Measurements from ENCODE around the gene FER. TPM values are rescaled to one million over a fixed set of nuclear protein-coding genes. Genes with fewer than 3 reads are reported as not detected.

The FER gene
- polyA plus RNA-seq, 3 donors, result 2.4 to 14.7 (median 6.2) TPM

DNA sequence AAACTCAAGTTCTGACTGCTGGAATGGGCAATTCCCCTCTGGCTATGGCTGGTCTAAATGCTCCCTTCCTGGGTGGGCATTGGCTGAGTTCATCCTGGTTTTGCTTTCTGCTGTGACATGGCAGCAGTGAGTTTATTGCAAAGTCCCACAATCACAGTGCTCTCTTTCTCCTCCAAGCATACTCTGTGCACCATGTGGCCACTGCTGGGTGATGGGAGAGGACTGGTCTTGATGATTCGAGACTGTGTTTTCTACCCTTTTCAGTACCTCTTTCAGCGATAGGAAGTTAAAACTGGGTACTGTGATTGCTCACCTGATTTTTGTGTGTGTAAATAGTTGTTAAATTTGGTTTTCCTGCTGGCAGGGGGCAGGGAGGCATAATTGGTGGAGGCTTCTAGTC, 49.7 kb downstream of the FER start:
- H3K4me3 Mint-ChIP-seq, result no peak overlapping the region
- peak overlapping the region in 4 of 7 donors; percentile 24 to 58 (median 54) for H3K27ac Mint-ChIP-seq
- H3K9me3 Mint-ChIP-seq, result peaks cover 0 to 4% (median 2%) of the 10 kb centered on the region in 7 donors
- Histone ChIP-seq H3K79me2 (ENCODE audit: insufficient read depth, low read length) (no peaks in the 10 kb centered on the region), H4K20me1 (ENCODE audit: insufficient read depth, low read length) (no peaks in the 10 kb centered on the region), H3K4me3 (replicated peaks in 1 of 3; ENCODE audit: low read depth in 2 of 3, low read length in 3 of 3) (no peak overlapping the region), H3K9ac (ENCODE audit: insufficient read depth, low read length, poor library complexity, severe bottlenecking) (no peak overlapping the region), H3K9me3 (replicated peaks in 1 of 2; ENCODE audit: control insufficient read depth in 1 of 2, insufficient read depth in 1 of 2, low read length in 2 of 2) (peaks cover 0 to 3% of the 10 kb centered on the region in 2 donors), H3K27ac (ENCODE audit: low read depth in 1 of 2, low read length in 2 of 2) (peak overlapping the region in 1 of 2 donors; percentile 16), H2AFZ (ENCODE audit: insufficient read depth, low read depth, low read length, poor library complexity, severe bottlenecking) (no peak overlapping the region), H3K36me3 (replicated peaks in 1 of 2; ENCODE audit: control insufficient read depth in 1 of 2, insufficient read depth in 2 of 2, low read length in 2 of 2) (no peaks in the 10 kb centered on the region), H3K27me3 (ENCODE audit: control insufficient read depth in 2 of 2, insufficient read depth in 2 of 2, low read length in 2 of 2) (no peaks in the 10 kb centered on the region), H3K4me1 (ENCODE audit: control insufficient read depth in 1 of 2, insufficient read depth in 2 of 2, low read length in 2 of 2) (peaks cover 9 to 18% of the 10 kb centered on the region in 2 donors), H3K4me2 (replicated peaks; ENCODE audit: extremely low read depth, low read length, poor library complexity, severe bottlenecking) (no peak overlapping the region)
- peaks cover 22% of the 10 kb centered on the region for H3K4me1 Mint-ChIP-seq
- 80% methylated on average over 1 of the region's 2 CpGs for WGBS (ENCODE audit: insufficient coverage)
- DNase-seq, result no peak
- TF ChIP-seq, protein P1, sequence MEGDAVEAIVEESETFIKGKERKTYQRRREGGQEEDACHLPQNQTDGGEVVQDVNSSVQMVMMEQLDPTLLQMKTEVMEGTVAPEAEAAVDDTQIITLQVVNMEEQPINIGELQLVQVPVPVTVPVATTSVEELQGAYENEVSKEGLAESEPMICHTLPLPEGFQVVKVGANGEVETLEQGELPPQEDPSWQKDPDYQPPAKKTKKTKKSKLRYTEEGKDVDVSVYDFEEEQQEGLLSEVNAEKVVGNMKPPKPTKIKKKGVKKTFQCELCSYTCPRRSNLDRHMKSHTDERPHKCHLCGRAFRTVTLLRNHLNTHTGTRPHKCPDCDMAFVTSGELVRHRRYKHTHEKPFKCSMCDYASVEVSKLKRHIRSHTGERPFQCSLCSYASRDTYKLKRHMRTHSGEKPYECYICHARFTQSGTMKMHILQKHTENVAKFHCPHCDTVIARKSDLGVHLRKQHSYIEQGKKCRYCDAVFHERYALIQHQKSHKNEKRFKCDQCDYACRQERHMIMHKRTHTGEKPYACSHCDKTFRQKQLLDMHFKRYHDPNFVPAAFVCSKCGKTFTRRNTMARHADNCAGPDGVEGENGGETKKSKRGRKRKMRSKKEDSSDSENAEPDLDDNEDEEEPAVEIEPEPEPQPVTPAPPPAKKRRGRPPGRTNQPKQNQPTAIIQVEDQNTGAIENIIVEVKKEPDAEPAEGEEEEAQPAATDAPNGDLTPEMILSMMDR (IDR thresholded peaks at IDR 0.05), result no peak
- peaks cover 17 to 28% of the 10 kb centered on the region in 2 donors for H3K36me3 Mint-ChIP-seq
- no peaks in the 10 kb centered on the region for H3K27me3 Mint-ChIP-seq (ENCODE audit: low read depth in 3 of 3)
- intact Hi-C loops (cut with micrococcal nuclease), result no loop called here

GRCh38 chr5:108797986-108798385, 50.3 kb downstream of the FER start:
- H3K36me3 Mint-ChIP-seq, result peaks cover 18 to 34% of the 10 kb centered on the region in 2 donors

More at GRCh38 chr5:108797986-108798385, 50.3 kb downstream of the FER start:
- H2AFZ ChIP-seq (ENCODE audit: insufficient read depth, low read depth, low read length, poor library complexity, severe bottlenecking), result no peak overlapping the region
- peaks cover 9 to 18% of the 10 kb centered on the region in 2 donors for H3K4me1 ChIP-seq (ENCODE audit: control insufficient read depth in 1 of 2, insufficient read depth in 2 of 2, low read length in 2 of 2)
- TF ChIP-seq, protein P1 (IDR thresholded peaks at IDR 0.05), result no peak
- no peak for DNase-seq
- no peak overlapping the region for H3K4me2 ChIP-seq (replicated peaks; ENCODE audit: extremely low read depth, low read length, poor library complexity, severe bottlenecking)
- H3K4me3 Mint-ChIP-seq, result no peak overlapping the region
- H3K4me3 ChIP-seq (replicated peaks in 1 of 3; ENCODE audit: low read depth in 2 of 3, low read length in 3 of 3), result no peak overlapping the region
- H3K79me2 ChIP-seq (ENCODE audit: insufficient read depth, low read length), result no peaks in the 10 kb centered on the region
- no peaks in the 10 kb centered on the region for H3K27me3 Mint-ChIP-seq (ENCODE audit: low read depth in 3 of 3)
- H3K9me3 ChIP-seq (replicated peaks in 1 of 2; ENCODE audit: control insufficient read depth in 1 of 2, insufficient read depth in 1 of 2, low read length in 2 of 2), result peaks cover 0 to 3% of the 10 kb centered on the region in 2 donors
- peaks cover 2 to 6% (median 4%) of the 10 kb centered on the region in 7 donors for H3K9me3 Mint-ChIP-seq
- H3K9ac ChIP-seq (ENCODE audit: insufficient read depth, low read length, poor library complexity, severe bottlenecking), result no peak overlapping the region
- peaks cover 22% of the 10 kb centered on the region for H3K4me1 Mint-ChIP-seq
- no peaks in the 10 kb centered on the region for H3K36me3 ChIP-seq (replicated peaks in 1 of 2; ENCODE audit: control insufficient read depth in 1 of 2, insufficient read depth in 2 of 2, low read length in 2 of 2)
- H3K27ac ChIP-seq (ENCODE audit: low read depth in 1 of 2, low read length in 2 of 2), result no peak overlapping the region
- no peaks in the 10 kb centered on the region for H3K27me3 ChIP-seq (ENCODE audit: control insufficient read depth in 2 of 2, insufficient read depth in 2 of 2, low read length in 2 of 2)
- intact Hi-C loops (cut with micrococcal nuclease), result no loop called here
- WGBS (ENCODE audit: insufficient coverage), result no CpG with 5 or more reads among the region's 2 CpGs
- H3K27ac Mint-ChIP-seq, result no peak overlapping the region
- no peaks in the 10 kb centered on the region for H4K20me1 ChIP-seq (ENCODE audit: insufficient read depth, low read length)

Measured in CD14-positive monocyte (primary cell).